Measurements from ENCODE around the gene VIM. TPM values are rescaled to one million over a fixed set of nuclear protein-coding genes. Genes with fewer than 3 reads are reported as not detected.

VIM gene
- total RNA-seq (2014; rRNA removed; shearing (Covaris generic)) (214 and 228 TPM in 2 replicates), polyA plus RNA-seq (2016; fragmentation: Nextera tagmentation; extraction: Ambion mirVana) (131 and 137 TPM in 2 replicates)
- long read RNA-seq, transcript VIM-201 (9 exons, 1,868 nt) = major isoform, 69 of 71 reads
- long read RNA-seq, partial matches to known transcripts = 1 of 71 reads
- long read RNA-seq, other reads (novel, unspliced or antisense) = 1 of 71 reads

- H3F3A ChIP-seq (replicated peaks; ENCODE audit: low read depth) = peaks cover 12% of the 10 kb centered on the region; the same call in 1 of the 2 replicates
- H3K27ac ChIP-seq (ENCODE audit: low read depth) = no peak within 1 kb of the TSS
- Mint-ChIP-seq H3K9me3 (peaks cover 2% of the 10 kb centered on the region; the same call in 1 of the 3 replicates), H3K4me3 (peak within 1 kb of the TSS; percentile 87), H3K27ac (no peak within 1 kb of the TSS), H3K4me1 (peaks cover 20% of the 10 kb centered on the region), H3K36me3 (ENCODE audit: low read depth) (no peaks in the 10 kb centered on the region; the same call in 1 of the 3 replicates), H3K27me3 (ENCODE audit: insufficient read depth, low read depth, poor library complexity) (peaks cover 40% of the 10 kb centered on the region)
- H3K27me3 ChIP-seq (ENCODE audit: insufficient read depth) = peaks cover 42% of the 10 kb centered on the region
- H2AFZ ChIP-seq = peak within 1 kb of the TSS; percentile 95
- no peaks in the 10 kb centered on the region for H3K79me2 ChIP-seq (replicated peaks; ENCODE audit: insufficient read depth)
- H3K36me3 ChIP-seq (ENCODE audit: insufficient read depth) = peaks cover 9% of the 10 kb centered on the region; the same call in 1 of the 2 replicates
- ATAC-seq (peak; percentile 51), DNase-seq (ENCODE audit: low spot score) (peak; percentile 92)
- peaks cover 25% of the 10 kb centered on the region for H3K4me1 ChIP-seq (ENCODE audit: insufficient read depth)
- H3K9me2 ChIP-seq (ENCODE audit: insufficient read depth) = no peaks in the 10 kb centered on the region
- peak within 1 kb of the TSS; percentile 93 for H3K4me2 ChIP-seq
- peak within 1 kb of the TSS; percentile 96 for H3K4me3 ChIP-seq
- H4K20me1 ChIP-seq (replicated peaks; ENCODE audit: insufficient read depth) = no peaks in the 10 kb centered on the region
- no peak for TF ChIP-seq ZNF331 (CRISPR knock-in tag; IDR thresholded peaks at IDR 0.05; ENCODE audit: low read depth)
- TF ChIP-seq EZH2 (IDR thresholded peaks at IDR 0.05; ENCODE audit: low read depth, unreplicated experiment) = no peak
- TF ChIP-seq ZNF114 (CRISPR knock-in tag; IDR thresholded peaks at IDR 0.05) = no peak
- no peak for TF ChIP-seq ETS1 (IDR thresholded peaks at IDR 0.05)
- TF ChIP-seq CTCF (conservative IDR thresholded peaks at IDR 0.05; ENCODE audit: low read depth in 2 of 2) = no peak
- TF ChIP-seq STAT1 (IDR thresholded peaks at IDR 0.05; ENCODE audit: unreplicated experiment) = no peak
- TF ChIP-seq POLR2AphosphoS5 (IDR thresholded peaks at IDR 0.05; ENCODE audit: low read depth) = no peak
- no peak for TF ChIP-seq ZNF462 (CRISPR knock-in tag; IDR thresholded peaks at IDR 0.05)
- TF ChIP-seq EZH2phosphoT487 (IDR thresholded peaks at IDR 0.05; ENCODE audit: unreplicated experiment) = no peak
- no peak for TF ChIP-seq JUNB (IDR thresholded peaks at IDR 0.05; ENCODE audit: unreplicated experiment)
- TF ChIP-seq NANOG (IDR thresholded peaks at IDR 0.05; ENCODE audit: borderline replicate concordance) = no peak
- TF ChIP-seq REST (IDR thresholded peaks at IDR 0.05; ENCODE audit: unreplicated experiment) = no peak
Observed at GRCh38 chr10:17228091-17229015, at the start of gene VIM. Gene VIM, plus strand, starts transcription at chr10:17228241. Its CDS starts 1,182 bp downstream, at chr10:17229423.
